Erythroblast (primary cell): ENCODE results near the gene DDIT4L.

Experiments used
- GATA1 ChIP-seq: IDR thresholded peaks from 2 replicates; pipeline ENCODE4 v1.6.1; 2011; ENCODE audit warnings: low read depth, mild to moderate bottlenecking, control low read depth, low read length, moderate library complexity
- POLR2A ChIP-seq: IDR thresholded peaks from 2 replicates; pipeline ENCODE4 v1.6.1; 2011; ENCODE audit warnings: mild to moderate bottlenecking, low read length

GRCh38 chr4:100146756-100147155 lies 43.5 kb downstream of the DDIT4L start:
- TF ChIP-seq POLR2A = no peak
- TF ChIP-seq GATA1 = no peak
